Inferior parietal cortex (tissue), 1 donor: ENCODE data around the gene SWI5.
A peak's percentile ranks its signal among the peaks of the same experiment; 100 is the strongest.
"Not testable (repeated sequence)": the region's sequence is repeated elsewhere in the genome, so short reads cannot be mapped to it uniquely, and the experiment has no call there.

Source experiments
- DNase-seq: peaks from one replicate; pipeline ENCODE4 v3.0.0-alpha.2; 2016; ENCODE audit errors: extremely low spot score

SWI5 gene

DNA sequence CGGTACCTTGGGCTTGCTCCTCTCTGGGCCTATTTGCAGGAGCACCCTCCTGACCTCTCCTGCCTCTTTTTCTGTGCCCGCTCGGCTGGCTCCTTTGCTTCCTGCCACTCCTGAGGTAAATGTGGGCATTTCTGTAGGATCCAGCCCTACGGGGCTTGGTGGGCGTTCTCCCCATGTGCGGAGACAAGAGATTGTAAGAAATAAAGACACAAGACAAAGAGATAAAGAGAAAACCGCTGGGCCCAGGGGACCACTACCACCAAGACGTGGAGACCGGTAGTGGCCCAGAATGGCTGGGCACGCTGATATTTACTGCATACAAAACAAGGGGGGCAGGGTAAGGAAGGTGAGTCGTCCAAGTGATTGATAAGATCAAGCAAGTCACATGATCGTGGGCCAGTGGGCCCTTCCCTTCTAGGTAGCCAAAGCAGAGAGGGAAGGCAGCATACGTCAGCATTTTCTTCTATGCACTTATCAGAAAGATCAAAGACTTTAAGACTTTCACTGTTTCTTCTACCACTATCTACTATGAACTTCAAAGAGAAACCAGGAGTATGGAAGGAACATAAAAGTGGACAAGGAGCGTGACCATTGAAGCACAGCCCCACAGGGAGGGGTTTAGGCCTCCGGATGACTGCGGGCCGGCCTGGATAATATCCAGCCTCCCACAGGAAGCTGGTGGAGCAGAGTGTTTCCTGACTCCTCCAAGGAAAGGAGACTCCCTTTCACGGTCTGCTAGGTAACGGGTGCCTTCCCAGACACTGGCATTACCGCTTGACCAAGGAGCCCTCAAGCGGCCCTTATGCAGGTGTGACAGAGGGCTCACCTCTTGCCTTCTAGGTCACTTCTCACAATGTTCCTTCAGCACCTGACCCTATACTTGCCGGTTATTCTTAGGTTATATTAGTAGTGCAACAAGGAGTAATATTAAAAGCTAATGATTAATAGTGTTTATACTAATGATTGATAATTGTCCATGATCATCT, 3.3 kb downstream of the SWI5 start:
- DNase-seq: not testable (repeated sequence)

- no peak for DNase-seq
Observed at GRCh38 chr9:128280084-128280622, 4.1 kb downstream of the SWI5 start.

DNA sequence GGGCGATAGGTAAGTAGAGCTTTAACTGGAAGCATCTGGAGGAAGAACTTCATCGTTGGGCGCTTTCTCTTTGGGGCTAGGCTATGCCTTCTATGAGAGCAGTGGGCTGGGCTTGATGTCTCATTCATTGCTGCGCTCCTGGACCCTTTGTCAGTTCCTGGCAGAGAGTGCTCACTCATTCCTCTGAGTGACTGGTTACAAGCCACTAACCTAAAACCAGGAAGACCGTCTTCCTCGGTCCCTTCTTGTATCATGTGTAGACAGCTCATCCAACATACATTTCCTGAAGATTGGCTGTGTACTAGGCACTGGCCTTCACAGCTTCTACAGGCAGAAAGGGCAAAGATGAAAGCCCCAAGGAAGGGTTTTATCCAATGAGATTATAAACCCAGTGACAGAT, 6.4 kb downstream of the SWI5 start:
- no peak for DNase-seq

- no peak for DNase-seq
Observed at GRCh38 chr9:128285033-128285784, 9.1 kb downstream of the SWI5 start.

DNA sequence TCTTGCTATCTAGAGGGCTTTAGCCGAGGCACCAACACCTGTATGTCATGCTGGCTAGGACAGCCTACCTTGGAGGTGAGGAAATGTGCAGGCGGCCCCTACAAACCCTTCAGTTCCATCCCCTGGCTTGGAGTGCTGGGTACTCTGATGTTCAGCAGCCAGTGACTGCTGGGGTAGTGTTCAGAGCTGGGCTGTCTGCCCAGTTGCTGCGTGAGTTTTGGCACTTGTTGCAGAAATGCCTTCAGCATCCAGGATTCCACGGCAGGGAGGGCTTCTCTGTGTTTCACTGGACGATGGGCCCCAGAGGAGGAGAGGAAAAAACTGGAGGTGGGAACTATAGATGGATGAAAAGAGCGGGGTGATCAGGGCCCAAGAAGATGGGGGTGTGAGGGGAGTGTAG, 10.4 kb downstream of the SWI5 start:
- DNase-seq: peak; percentile 86

- no peak for DNase-seq
Observed at GRCh38 chr9:128288273-128289004, 12.4 kb downstream of the SWI5 start.

- DNase-seq: no peak
Observed at GRCh38 chr9:128292009-128292408, 15.9 kb downstream of the SWI5 start.

DNA sequence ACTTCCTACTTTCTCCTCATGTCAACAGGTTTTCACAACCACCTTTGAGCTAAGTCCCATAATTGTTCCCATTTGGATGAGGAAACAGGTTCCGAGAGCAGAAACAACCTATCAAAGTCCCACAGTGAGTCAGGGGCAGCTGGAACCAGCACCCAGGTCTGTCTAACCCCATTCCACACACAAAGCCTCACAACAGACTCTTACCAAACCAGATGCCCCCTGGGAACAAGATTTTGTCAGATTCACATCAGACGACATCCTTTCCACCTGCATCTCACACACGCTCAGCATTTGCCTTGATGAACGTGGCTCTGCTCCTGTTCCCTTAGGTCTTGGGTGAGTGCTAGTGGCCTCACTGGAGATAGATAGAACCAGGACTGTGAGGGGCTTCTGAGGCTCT, 17.0 kb downstream of the SWI5 start:
- no peak for DNase-seq

DNA sequence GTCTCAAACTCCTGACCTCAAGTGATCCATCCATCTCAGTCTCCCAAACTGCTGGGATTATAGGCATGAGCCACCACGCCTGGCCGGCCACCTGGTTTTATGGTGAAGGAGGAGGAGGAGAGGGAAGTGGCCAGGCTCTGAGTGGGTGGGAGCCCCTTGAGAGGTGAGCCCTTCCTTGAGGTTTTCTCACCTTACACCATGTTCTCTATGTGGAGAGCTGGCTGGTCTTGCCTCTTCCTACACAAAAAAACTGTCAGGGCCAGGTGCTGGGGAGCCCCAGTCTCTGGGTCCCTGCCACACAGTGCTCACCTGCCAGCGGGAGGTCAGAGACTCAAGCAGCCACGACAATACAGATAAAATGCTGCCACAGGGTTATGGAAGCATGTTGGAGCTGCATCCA, 18.1 kb downstream of the SWI5 start:
- no peak for DNase-seq

DNA sequence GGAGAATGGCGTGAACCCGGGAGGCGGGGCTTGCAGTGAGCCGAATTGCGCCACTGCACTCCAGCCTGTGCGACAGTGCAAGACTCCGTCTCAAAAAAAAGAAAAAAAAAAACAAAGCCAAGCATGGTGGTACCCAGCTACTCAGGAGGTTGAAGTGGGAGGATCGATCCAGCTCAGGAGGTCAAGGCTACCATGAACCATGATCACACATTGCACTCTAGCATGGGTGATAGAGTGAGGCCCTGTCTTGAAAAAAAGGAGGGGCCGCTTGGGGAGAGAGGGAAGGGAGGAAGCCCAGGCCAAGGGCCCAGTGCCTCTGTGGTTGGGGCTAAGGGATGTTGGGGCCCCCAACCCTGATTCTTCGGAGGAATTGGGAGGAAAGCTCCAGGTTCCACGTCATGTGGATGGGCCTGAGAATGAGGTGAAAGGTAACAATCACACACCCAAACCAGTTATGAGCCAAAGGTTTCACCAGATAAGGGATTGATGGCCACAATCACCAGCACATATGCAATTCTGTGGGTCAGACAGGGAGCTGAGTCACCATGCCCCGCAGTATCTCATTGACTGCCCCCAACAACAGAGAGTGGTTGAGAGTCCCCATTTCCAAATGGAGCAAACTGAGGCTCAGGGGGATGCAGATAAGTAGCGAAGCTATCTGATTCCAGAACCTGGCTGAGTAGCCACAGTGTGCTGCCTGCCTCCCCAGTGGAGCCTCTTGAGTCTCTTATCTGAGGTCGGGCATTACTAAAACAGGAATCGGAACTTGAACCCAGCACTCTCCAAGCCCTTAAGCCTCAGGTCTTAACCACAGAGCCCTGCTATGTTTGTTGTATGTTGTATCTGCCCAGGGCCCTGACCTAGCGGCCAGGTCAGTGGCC, 20.5 kb downstream of the SWI5 start:
- DNase-seq: no peak

DNA sequence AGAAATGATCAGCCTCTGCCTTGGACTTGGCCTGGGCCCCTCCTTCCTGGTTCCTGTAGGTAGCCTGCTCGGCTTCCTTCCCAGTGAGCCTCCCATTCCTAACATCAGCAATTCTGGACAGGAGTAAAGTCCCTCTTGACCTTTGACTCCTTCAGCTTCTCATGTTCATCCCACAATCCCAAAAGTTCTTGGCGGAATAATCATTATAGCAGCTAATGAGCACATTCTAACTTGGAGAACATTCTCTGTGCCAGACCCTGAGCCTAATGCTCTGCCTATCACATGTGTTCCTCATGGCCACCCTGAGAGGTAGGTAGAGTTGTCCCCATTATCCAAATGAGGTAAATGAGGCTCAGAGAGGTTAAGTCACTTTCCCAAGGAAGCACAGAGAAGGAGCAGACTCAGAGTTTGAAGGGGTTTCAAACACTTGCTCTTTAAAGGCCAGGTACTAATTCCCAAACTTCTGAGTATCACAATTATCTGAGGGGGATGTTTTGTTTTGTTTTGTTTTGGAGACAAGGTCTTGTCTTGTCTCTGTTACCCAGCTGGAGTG, 21.2 kb downstream of the SWI5 start:
- no peak for DNase-seq

- DNase-seq: no peak
Observed at GRCh38 chr9:128298535-128299482, 22.7 kb downstream of the SWI5 start.

- no peak for DNase-seq
Observed at GRCh38 chr9:128304136-128304970, 28.3 kb downstream of the SWI5 start.

GRCh38 chr9:128304971-128305288, 28.9 kb downstream of the SWI5 start:
- DNase-seq: no peak

DNA sequence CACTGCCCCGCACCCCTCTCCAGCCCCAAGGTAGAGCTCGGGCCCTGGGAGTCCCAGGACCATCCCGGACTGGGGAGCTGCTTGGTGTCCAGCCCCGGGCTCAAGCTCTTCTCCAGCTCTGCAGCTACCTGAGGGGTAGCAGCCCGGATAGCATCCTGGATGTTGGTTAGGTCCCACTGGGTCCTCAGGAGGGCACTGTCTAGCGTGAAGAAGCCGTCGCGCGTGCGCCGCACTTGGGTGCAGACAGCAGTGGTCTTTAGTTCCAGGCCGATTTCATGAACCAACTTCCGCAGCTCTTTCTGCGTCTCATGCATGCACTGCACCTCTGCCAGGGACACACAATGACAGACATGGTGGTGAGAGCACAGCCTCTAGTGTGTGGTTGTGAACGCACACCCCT, 33.5 kb downstream of the SWI5 start:
- DNase-seq: no peak

DNA sequence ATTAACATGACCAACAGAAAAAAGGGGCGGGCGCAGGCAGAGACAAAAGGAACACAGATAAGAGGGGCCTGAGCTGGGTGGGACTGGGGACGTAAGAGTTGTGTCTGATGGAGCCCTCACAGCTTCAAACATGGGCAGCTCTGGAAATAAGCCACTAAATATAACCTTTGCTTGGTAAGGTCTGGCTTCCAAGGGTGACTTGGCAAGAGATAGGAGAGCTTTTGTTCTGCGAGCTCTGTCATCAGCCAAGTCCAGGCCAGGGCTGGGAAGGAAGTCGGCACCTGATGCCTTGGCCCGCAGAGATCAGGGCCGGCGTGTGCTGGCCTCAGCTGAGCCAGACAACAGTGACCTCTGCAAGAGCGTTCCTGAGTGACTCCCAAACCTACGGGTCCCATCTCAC, 34.4 kb downstream of the SWI5 start:
- DNase-seq: no peak

- no peak for DNase-seq
Observed at GRCh38 chr9:128314697-128315096, 38.6 kb downstream of the SWI5 start.

DNA sequence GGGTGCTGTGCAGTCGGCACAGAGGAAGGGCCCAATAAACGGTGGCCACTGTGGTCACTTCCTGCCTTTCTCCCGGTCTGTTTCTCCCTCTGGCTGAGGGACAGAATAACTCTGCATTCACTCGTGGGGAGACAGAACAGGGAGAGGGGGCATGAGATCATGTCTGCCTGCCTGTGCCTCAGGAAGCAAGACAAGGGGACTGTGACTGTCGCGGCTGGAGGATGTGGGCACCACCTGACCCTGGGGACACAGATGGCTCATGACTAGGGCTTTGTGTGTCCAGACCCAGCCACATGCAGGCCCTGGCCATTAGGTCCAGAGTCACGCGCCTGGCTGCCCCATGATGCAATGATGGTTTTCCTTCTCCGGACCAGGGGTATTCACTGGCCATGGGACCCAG, 40.3 kb downstream of the SWI5 start:
- DNase-seq: peak; percentile 84

DNA sequence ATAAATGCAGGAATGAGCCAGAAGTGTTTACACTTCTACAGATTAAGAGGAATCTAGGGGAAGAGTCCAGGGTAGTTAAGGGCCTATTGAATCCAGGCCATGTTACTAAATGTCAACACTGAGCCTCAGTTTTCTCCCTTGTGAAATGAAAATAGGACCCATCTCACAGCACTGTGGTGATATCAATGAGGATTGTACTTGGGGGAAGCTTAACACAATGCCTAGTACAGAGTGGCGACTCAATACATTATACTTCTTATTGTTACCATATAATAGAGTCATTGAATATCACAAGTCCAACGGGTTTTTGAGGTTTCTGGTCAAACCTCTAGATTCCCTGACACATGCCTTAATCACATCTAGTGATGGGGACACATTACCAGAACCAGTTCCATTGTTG, 41.6 kb downstream of the SWI5 start:
- DNase-seq: no peak
